ENCODE results near the gene LDHAL6B.

DNA sequence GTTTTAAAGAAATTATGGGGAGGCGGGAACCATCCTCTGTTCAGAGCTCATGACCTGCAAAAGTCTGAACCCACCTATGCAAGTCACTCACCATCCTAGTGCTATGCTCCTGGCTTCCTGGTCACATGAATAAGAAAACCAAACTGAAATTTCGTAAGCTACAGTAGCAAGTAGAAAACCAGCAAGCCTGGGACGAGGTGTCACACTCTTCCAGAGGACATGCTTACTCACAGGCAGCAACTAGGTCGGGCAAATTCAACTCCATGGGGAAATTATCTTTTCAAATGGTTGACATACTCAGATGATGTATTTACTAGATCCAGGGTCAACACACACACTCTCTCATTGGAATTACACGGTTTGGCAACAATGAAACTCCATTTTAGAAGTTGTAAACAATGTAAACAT, 31.3 kb downstream of the LDHAL6B start:
- TF ChIP-seq CTCF (conservative IDR thresholded peaks at IDR 0.05 in 1 of 2, IDR thresholded peaks at IDR 0.05 in 1 of 2; ENCODE audit: low read depth in 1 of 2, low read length in 2 of 2) (no peak), EZH2 (IDR thresholded peaks at IDR 0.05; ENCODE audit: low read length, missing control alignments) (no peak)

All from fibroblast of lung (primary cell).